BE2C (cell line): ENCODE data around the gene NUP210.

Experiments used
- DNase-seq: peaks from one replicate; pipeline ENCODE4 v3.0.0-alpha.2; 2020
- H3K27me3 ChIP-seq: fragments of 250-450 bp; sonication (Bioruptor Pico); 2 replicates; pipeline ENCODE4 v1.5.1; 2020; ENCODE audit warnings: mild to moderate bottlenecking
- H3K36me3 ChIP-seq: fragments of 250-450 bp; sonication (Bioruptor Pico); 2 replicates; pipeline ENCODE4 v1.5.1; 2020; ENCODE audit warnings: mild to moderate bottlenecking
- H3K4me1 ChIP-seq: fragments of 250-450 bp; sonication (Bioruptor Pico); 2 replicates; pipeline ENCODE4 v1.5.1; 2020
- H3K4me3 ChIP-seq: 2 replicates; pipeline ENCODE4 v1.5.1; 2011; ENCODE audit warnings: low read depth, low read length
- H3K9me3 ChIP-seq: fragments of 250-450 bp; sonication (Bioruptor Pico); 2 replicates; pipeline ENCODE4 v1.5.1; 2020
- CTCF ChIP-seq: IDR thresholded peaks from 2 replicates; pipeline ENCODE4 v1.5.1; 2012; ENCODE audit warnings: mild to moderate bottlenecking, low read depth, low read length

The NUP210 gene

GRCh38 chr3:13393427-13394360 lies 26.4 kb downstream of the NUP210 start:
- no peak for DNase-seq
- Histone ChIP-seq H3K36me3 (no peaks in the 10 kb centered on the region; the same call in 1 of the 2 replicates), H3K27me3 (no peaks in the 10 kb centered on the region), H3K9me3 (no peaks in the 10 kb centered on the region), H3K4me1 (no peaks in the 10 kb centered on the region), H3K4me3 (no peak overlapping the region)
- TF ChIP-seq CTCF, result no peak

GRCh38 chr3:13391308-13391707 lies 28.8 kb downstream of the NUP210 start:
- DNase-seq, result no peak
- Histone ChIP-seq H3K36me3 (no peaks in the 10 kb centered on the region; the same call in none of the 2 replicates), H3K27me3 (no peaks in the 10 kb centered on the region), H3K4me1 (no peaks in the 10 kb centered on the region), H3K9me3 (no peaks in the 10 kb centered on the region), H3K4me3 (no peak overlapping the region)
- TF ChIP-seq CTCF, result no peak

- DNase-seq, result no peak
- H3K27me3 ChIP-seq, result no peaks in the 10 kb centered on the region
- no peak overlapping the region for H3K4me3 ChIP-seq
- TF ChIP-seq CTCF, result no peak
- no peaks in the 10 kb centered on the region; the same call in 1 of the 2 replicates for H3K36me3 ChIP-seq
- H3K9me3 ChIP-seq, result no peaks in the 10 kb centered on the region
- H3K4me1 ChIP-seq, result no peaks in the 10 kb centered on the region
Measured at GRCh38 chr3:13389378-13389777, 30.7 kb downstream of the NUP210 start.

- Histone ChIP-seq H3K36me3 (no peaks in the 10 kb centered on the region; the same call in 1 of the 2 replicates), H3K9me3 (no peaks in the 10 kb centered on the region), H3K4me1 (no peaks in the 10 kb centered on the region), H3K27me3 (no peaks in the 10 kb centered on the region), H3K4me3 (no peak overlapping the region)
- no peak for TF ChIP-seq CTCF
- DNase-seq, result no peak
Measured at GRCh38 chr3:13388816-13389215, 31.3 kb downstream of the NUP210 start.

- TF ChIP-seq CTCF, result no peak
- H3K27me3 ChIP-seq, result no peaks in the 10 kb centered on the region
- H3K4me3 ChIP-seq, result no peak overlapping the region
- H3K9me3 ChIP-seq, result no peaks in the 10 kb centered on the region
- no peak for DNase-seq
- H3K4me1 ChIP-seq, result no peaks in the 10 kb centered on the region
- no peaks in the 10 kb centered on the region; the same call in 1 of the 2 replicates for H3K36me3 ChIP-seq
Measured at GRCh38 chr3:13385373-13385965, 34.7 kb downstream of the NUP210 start.

GRCh38 chr3:13380971-13381370 lies 39.2 kb downstream of the NUP210 start:
- no peaks in the 10 kb centered on the region for H3K27me3 ChIP-seq
- H3K4me1 ChIP-seq, result no peaks in the 10 kb centered on the region
- DNase-seq, result no peak
- no peak overlapping the region for H3K4me3 ChIP-seq
- no peaks in the 10 kb centered on the region for H3K9me3 ChIP-seq
- no peak for TF ChIP-seq CTCF
- no peaks in the 10 kb centered on the region; the same call in 1 of the 2 replicates for H3K36me3 ChIP-seq
